GM21526 (cell line): ENCODE data around the gene PSMF1.

Experiments used
- ATAC-seq: cut with Tn5 transposase; IDR thresholded peaks from one replicate; pipeline ENCODE4 v1.9.1; 2021; ENCODE audit warnings: moderate library complexity; ENCODE audit not compliant: unreplicated experiment, low FRiP score

PSMF1 gene, protein sequence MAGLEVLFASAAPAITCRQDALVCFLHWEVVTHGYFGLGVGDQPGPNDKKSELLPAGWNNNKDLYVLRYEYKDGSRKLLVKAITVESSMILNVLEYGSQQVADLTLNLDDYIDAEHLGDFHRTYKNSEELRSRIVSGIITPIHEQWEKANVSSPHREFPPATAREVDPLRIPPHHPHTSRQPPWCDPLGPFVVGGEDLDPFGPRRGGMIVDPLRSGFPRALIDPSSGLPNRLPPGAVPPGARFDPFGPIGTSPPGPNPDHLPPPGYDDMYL

DNA sequence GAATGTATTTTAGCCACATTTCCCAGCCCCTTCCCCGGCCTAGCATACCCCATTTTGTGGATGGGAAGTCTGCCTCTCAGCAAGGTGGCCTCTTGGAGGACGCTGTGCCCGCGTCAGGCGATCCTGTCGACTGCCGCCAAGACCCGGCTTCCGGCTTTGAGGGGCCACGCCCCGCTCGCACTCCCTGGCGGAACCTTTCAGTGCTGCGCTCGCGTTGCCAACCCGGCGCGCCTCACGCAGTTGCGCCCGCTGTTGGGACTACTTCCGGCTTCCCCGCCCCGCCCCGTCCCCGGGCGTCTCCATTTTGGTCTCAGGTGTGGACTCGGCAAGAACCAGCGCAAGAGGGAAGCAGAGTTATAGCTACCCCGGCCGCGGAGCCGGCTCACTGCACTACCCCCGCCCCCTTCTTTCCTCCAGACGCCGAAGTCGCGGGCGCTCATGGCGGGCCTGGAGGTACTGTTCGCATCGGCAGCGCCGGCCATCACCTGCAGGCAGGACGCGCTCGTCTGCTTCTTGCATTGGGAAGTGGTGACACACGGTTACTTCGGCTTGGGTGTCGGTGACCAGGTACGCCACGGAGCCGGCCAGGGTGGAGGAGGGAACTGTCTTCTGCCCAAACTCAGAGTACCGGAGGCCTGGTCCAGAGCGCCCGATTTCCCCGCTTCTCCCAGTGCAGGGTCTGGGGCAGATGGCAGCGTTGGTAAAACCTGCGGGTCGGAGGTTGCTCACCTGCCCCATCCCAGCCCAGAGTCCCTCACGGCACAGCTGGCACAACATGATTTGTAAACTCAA is at the start of gene PSMF1:
PSMF1 (plus strand) TSS at position 267 of the 792 bp plus-strand sequence; CDS start at position 439, 172 bp downstream.
- ATAC-seq = peak; percentile 94

DNA sequence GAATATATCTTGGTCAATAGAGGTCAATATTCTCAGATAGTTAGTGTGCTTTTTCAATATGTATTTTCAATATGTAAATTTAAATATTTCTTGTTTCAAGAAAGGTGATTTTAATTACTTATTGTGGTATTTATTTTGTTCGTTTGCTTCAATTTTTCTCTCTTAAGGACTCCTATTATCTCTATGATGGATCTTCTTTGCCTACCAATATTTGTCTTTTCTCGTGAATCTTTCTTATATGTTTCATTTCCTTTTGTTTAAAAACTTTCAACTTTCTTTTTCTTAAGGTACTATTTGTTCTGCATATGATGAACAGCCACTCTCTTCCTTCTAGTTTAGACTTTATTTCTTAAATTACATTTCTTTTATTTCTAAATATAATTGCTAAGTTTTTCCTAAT is 46.1 kb upstream of the PSMF1 start:
- ATAC-seq = no peak

DNA sequence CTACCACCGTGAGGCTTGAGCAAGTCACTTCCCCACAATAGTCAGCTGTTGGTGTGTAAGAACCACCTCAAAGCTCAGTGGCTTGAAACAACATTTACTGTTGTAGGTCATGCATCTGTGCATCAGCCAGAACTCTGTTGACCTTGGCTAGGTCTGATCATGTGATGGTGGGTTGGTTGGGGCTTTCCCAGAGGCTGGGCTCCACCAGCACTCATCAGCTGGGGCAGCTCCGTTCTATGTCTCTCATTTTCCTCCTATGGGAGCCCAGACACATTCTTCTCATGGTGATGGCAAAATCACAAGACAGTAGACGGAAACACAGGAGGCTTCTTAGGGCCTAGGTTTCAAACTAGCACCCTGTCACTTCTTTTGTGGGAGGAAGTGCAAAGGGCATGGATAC is 42.8 kb upstream of the PSMF1 start:
- ATAC-seq = no peak

DNA sequence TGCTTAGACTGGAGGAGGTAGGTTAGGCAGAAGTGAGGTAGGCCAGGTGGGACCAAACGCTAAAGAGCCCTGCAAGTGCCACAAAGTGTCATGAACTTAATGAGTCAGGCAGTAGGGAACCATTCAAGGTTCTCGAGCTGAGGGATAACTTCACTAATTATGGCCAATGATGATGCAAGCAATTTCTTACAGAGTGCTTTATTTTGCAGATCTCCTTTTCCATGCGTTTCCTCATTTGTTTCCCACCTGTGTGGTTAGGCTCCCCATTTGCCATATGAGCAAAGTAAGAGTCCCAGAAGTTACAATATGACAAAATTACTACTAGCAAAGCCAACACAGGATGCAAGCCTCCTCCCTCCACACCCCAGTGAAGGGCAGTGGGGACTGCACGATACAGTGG is 36.5 kb upstream of the PSMF1 start:
- no peak for ATAC-seq

DNA sequence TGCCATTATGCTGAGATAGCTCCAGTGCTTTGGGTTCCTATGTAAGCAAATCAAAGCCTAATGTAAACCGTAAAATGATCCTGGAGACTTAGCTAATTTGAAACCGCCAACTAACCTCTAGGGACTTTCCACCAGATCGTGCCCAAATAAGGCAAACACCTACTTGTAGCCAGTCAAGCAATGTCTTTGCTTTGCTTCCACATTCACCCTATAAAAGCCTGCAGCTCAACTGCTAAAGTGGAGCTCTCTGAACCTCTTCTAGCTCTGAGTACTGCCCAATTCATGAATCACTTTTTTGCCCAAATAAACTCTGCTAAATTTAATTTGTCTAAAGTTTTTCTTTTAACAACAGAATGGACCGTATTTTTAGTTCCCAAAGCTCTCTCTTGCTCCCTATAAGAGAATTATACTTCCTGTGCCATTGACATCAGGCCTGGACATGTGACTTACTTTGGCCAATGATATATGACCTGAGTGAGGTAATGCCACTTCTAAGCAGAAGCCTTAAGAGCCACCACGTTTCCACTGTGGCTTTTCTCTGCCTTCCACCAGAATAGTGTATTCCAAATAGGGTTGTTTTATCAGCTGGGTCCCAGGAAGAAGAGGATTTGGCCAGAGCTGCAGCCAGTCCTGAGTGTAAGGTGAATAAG is 34.8 kb upstream of the PSMF1 start:
- no peak for ATAC-seq

DNA sequence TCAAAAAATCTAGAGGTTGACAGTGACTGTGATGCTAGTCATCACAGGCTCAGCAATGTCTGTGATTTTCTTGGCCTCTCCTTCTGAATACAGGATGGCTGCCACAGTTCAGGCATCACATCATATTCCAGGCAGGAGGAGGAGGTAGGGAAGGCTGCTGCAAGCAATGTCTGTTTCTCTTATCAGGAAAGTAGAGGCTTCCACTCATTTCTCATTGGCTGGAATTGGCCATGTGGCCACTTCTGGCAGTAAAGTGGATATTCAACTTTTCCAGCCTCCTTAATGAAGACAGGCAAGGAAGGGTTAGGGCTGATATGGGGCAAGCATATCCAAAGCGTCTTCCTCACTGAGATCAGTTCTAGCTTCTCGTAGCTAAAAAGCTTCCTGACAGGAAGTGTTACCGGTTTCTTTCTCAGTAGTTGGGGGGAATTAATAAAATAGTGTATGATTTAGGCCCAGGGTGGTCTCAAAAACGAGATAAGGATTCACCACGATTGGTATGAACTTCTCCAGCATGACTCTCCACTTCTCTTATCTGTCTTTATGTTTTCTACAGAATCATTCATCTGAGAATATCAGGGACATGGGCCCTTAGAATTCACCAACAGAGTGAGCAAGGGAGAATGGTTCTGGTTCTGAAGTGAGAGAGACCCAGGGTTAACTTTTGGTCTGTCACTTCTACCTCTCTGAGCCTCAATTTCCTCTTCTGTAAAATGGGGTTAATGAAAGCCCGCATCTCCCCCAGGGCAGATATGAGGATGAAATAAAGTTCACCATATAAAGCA is 32.7 kb upstream of the PSMF1 start:
- no peak for ATAC-seq

DNA sequence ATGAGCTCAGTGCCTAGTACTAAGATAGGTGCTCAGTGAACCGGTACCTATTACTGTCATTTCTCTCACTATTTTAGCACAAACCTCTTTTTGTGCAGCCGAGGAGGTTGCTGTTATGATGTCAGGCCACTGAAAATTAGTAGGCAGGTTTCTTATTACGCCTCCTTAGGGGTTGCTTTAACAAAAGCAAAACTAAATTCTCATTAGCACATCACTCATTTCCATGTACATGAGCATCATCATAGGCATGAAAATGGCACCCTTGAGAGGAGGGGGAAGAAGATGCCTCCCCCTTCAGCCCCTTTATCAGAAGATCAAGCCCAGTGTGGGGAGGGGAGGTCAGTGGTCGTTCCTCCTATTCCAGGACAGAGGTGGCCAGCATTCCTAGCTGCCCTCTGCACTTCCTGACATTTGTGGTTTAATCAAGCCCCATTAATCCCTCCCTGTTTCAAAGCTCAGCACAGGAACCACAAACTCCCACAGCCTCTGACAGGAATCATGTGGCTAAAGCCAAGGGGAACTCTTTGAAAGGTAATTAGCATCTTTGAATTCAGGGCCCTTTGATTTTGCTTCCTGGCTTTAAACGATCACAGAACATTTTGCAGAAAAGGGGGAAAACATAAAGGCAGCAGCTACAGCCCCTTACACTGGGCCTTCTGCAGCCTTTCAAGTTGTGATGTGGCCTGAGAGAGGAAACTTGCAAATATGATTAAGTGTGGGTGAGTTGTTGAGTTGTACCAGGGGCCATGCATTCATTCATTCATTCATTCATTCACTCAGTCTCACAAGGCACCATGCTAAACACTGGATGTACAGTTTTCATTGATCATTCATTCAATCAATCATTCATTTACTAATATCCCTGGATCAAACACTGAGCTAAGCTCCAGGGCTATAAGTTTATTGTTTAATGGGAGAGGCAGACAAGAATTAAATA is 31.9 kb upstream of the PSMF1 start:
- ATAC-seq = no peak

DNA sequence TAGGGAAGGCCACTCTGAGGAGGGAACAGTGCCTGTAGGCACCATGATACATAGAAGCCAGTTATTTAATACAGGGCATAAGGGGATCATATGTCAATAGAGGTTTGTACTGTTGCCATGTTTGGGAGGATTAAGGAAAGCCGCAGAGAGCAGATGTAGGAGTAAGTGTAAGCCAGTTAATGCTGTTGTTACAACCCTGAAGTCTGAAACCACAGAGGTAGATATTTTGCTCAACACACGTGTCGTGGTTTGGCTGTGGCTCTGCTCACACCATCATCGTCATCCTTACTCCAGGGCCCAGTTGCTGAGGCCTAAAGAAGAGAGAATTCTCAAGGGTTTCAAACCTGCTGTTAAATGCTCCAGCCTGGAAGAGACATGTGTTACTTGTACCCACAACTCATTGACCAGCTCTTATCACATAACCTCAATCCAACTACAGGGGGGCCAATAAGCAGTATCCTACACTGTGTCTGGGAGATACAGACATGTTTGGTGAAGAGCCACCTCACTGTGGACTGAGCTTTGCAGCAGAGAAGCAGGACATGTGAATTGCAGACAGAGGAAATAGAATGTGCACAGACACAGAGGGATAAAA is 31.0 kb upstream of the PSMF1 start:
- ATAC-seq = no peak

DNA sequence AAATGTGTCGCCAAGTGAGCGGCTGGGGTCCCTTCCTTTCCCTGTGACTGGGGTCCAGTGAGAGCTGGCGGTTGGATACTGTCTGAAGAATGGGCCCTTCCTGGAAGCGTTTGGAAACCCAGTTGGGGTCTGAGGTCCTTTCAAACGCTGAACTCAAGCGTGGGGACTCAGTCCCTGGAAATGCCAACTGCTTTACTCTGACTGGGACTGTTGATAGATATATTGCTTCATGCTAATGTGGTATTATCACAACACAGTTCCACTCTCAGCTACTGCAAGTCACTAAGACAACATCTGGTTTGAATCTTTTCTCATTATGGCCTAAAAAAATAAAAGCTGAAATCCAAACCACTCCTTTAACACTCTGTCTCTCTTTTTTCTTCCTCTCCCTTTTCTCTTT is 23.7 kb upstream of the PSMF1 start:
- ATAC-seq = no peak

DNA sequence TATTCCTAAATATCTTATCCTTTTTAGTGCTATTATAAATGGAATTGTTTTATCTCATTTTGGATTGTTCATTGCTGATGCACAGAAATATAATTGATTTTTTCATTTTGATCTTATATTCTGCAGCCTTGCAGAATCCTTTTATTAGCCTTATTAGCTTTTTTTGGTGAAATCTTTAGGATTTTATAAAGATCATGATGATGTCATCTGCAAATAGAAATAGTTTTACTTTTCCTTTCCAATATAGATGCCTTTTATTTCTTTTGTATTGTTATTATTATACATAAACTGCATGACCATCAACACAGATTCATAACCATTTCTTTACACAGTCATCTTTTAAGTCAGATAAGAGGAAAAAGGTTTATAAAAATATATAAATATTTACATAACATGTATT is 16.9 kb upstream of the PSMF1 start:
- no peak for ATAC-seq

DNA sequence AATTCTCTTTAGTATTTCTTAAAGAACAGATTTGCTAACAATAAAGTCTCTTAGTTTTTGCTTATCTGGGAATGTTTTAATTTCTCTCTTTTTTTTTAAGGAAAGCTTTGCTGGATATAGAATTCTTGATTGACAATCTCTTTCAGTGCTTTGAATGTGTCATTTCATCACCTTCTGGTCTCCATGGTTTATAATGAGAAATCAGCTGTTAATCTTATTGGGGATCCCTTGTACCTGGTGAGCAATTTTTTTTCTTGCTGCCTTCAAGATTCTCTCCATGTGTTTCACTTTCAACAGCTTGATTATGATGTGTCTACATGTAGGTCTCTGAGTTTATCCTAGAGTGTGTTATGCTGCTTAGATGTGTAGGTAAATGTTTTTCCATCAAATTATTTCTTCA is 16.4 kb upstream of the PSMF1 start:
- ATAC-seq = no peak

DNA sequence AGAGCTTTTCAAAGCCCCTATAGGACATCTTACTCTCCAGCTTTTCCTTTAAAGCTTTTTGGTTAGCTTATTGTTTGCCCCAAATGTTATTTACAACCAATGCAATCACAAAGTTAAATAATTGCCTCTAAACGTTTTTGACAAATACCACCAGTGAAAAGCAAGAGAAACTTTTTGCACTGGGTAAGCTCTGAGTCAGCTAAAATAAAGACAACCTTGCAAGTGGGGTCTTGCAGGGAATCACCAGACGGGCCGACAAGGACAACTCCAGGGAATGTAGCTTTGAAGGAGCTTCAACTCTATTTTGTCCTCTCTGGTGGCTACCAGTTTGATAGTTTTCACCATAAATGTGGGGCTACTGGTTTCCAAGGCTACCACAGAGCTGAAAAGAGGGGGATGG is 14.7 kb upstream of the PSMF1 start:
- ATAC-seq = no peak

DNA sequence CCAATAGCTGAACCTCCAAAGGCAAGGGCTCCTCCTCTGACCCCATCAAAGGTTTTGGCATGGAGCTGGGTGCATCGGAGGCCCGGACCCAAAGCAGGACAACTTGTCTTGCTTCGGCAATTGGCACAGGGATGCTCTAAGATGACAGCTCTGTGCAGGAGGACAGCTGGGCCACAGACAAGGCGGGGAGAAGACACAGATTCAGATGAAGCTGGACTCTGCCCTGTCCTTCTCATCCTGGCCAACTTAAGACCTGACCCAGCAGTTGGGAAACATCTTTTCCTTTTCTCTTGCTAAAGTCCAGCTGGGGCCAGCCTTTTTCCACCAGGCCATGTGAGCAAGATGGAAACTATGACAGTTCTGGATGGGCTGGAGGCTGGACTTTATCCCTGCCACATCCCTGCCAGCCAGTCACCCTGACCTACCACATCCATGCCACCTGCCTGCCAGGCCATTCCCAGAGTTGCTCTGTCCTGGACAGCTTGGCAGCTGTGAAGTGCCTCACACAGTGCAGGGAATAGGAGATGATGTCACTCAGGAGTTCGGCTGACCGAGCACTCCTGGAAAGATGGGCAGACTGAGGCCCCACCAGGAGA is 12.7 kb upstream of the PSMF1 start:
- no peak for ATAC-seq

DNA sequence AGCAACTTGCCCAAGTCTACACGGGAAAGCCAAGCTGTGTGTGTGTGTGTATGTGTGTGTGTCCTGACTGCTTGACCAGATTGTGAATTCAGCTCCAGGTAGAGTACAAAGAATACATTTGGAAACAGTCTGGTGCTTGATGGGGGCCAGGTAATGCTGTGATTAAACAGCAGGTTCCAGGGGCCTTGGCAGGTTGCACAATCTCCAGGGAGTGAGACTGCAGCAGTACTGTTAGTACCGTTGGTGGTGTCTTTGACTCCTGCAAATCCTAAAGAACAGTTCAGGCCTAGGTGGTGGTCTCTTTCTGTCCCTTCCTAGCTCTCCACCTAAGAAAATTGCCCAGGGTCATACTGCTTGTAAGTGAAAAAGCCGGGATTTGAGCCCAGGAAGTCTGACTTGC is 11.2 kb upstream of the PSMF1 start:
- no peak for ATAC-seq

DNA sequence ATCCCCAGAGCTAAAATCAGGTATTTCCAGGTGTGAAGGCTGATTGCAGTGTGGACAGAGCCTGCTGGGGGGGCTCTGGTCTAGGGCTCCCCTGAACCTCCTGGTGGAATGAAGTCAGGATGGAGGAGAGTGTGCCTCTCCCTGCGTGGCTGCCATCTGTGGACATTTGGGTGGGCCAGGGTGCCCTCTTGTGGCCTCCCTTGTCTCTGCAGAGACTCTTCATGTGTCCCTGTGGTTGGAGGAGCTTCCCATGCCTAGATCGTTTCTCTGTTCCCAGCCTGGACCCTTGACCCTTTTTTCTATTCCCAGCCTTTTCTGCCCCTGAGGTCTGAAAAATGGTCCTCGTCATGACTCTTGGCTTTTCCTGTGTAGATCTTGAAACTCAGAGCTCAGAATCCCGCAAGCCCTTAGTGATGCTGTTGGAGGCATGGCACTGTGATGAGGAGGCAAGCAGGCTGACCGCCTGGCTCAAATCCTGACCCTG is 9.9 kb upstream of the PSMF1 start:
- no peak for ATAC-seq

DNA sequence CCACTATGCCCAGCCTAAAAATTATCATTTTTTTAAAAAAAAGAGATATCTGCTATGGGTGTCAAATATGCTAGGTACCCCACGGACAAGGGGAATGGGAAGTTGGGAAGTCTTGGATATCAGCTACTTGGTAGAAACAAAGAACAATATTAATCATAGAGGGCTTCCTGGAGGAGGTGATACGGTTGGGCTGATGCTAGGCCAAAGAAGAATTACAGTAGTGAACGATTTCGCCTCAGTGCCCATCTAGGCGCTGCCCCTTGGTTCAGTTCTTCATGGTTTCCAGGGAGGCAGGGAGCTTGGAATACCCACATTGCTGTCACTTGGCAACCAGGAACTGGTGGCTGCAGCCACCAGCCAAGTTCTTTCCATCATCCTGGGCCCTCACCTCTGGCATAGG is 5.5 kb upstream of the PSMF1 start:
- no peak for ATAC-seq

DNA sequence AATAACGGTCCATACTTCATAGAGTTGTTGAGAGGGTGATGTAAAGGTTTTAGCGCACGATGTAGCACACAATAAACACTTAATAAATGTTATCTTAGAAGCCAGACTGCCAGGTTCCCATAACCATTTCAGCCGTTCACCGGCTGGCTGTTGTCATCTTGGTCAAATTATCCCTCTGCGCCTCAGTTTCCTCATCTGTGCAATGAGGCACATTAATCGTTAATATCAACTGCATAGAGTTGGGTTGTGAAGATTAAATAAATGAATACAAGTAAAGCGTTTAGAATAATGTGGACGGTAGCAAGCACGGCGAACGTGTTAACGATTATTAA is 432 bp upstream of the PSMF1 start:
- ATAC-seq = no peak

DNA sequence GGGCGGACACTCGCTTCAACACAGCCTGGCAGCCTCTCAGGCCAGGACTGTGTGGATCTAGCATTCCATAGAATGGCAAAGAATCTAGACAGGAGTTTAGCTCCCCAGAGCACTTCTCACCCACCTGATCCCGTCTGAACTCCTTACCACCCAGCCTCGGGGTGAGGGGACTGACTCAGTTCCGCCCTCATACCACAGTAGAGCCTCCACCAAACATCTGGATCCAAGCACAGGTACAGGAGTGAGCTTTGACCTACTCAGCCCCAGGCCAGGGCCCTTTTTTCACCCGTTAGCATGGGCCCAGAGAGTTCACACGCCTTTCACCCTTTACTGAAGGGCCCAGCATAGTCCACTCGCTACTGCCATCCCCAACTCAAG is 715 bp downstream of the PSMF1 start:
- ATAC-seq = no peak

DNA sequence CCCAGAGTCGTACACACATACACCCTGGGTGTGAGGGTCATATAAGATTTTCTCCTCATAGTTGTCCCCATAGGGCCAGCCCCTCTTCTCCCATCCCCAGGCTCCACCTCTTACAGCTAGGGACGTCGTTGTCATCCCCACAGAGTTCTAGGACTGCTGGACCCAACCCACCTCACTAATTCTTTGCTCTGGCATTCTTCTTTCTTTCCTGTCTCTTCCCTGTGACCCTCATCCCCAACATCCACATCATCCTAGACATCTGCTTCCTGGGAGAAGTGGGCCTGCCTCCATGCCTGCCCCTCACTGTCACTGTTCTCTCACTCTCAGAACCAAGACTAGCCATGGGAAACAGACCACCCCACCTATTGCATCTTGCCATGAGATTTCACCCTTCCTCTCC is 1.1 kb downstream of the PSMF1 start:
- ATAC-seq = no peak
